CD4-positive, alpha-beta memory T cell (primary cell): ENCODE results near the gene CHSY3. TPM values are rescaled to one million over a fixed set of nuclear protein-coding genes. Genes with fewer than 3 reads are reported as not detected.

Source experiments
- CTCF ChIA-PET: fragments of 350-600 bp; sonication (Branson Sonifier 250); formaldehyde crosslinking; loops from one replicate; lab custom pipeline; 2021; ENCODE audit warnings: inconsistent platforms; ENCODE audit not compliant: partially characterized antibody; lab: Charles Lee
- POLR2A ChIA-PET: fragments of 350-600 bp; sonication (Branson Sonifier 250); formaldehyde crosslinking; loops from one replicate; lab custom pipeline; 2021; ENCODE audit not compliant: partially characterized antibody; lab: Charles Lee
- DNase-seq, 5 donors: peaks; one replicate each; pipeline versions ENCODE4 v3.0.0 to v3.0.0-alpha.2; 2020 to 2022; ENCODE audit warnings: mixed read lengths in 1 of 5
- H3K27ac ChIP-seq: one replicate; pipeline ENCODE4 v1.7.0; 2013; ENCODE audit warnings: low read depth, low read length
- H3K27me3 ChIP-seq: 2 replicates; pipeline ENCODE4 v1.7.0; 2013; ENCODE audit warnings: mild to moderate bottlenecking, low read length, moderate library complexity; ENCODE audit not compliant: insufficient read depth
- H3K36me3 ChIP-seq: 2 replicates; pipeline ENCODE4 v1.7.0; 2013; ENCODE audit warnings: mild to moderate bottlenecking, low read length, moderate library complexity; ENCODE audit not compliant: insufficient read depth
- H3K4me1 ChIP-seq: 2 replicates; pipeline ENCODE4 v1.7.0; 2013; ENCODE audit warnings: mild to moderate bottlenecking, low read length, moderate library complexity; ENCODE audit not compliant: insufficient read depth
- H3K4me3 ChIP-seq, 2 donors: one replicate each; pipeline ENCODE4 v1.7.0; 2013; ENCODE audit warnings: low read length in 2 of 2, mild to moderate bottlenecking in 1 of 2
- H3K9me3 ChIP-seq, 2 donors: one replicate each; pipeline ENCODE4 v1.7.0; 2013; ENCODE audit warnings: low read length in 2 of 2, control low read depth in 1 of 2; ENCODE audit not compliant: control insufficient read depth in 1 of 2
- H3K27ac Mint-ChIP-seq, 7 donors: one replicate each; pipeline ENCODE4 v1.8.0; 2020 to 2021; ENCODE audit warnings: mixed read lengths in 7 of 7, mild to moderate bottlenecking in 6 of 7, inconsistent platforms in 3 of 7, moderate library complexity in 3 of 7
- H3K27me3 Mint-ChIP-seq, 2 donors: one replicate each; pipeline ENCODE4 v1.8.0; 2020 to 2021; ENCODE audit warnings: mixed read lengths in 2 of 2
- H3K36me3 Mint-ChIP-seq, 2 donors: one replicate each; pipeline ENCODE4 v1.8.0; 2020 to 2021; ENCODE audit warnings: mixed read lengths in 2 of 2, inconsistent platforms in 1 of 2, mild to moderate bottlenecking in 1 of 2
- H3K4me1 Mint-ChIP-seq, 4 donors: one replicate each; pipeline ENCODE4 v1.8.0; 2020 to 2021; ENCODE audit warnings: mixed read lengths in 4 of 4, mild to moderate bottlenecking in 1 of 4
- H3K4me3 Mint-ChIP-seq, 8 donors: one replicate each; pipeline ENCODE4 v1.8.0; 2020 to 2021; ENCODE audit warnings: mixed read lengths in 8 of 8, mild to moderate bottlenecking in 7 of 8, moderate library complexity in 6 of 8, inconsistent platforms in 3 of 8
- H3K9me3 Mint-ChIP-seq, 8 donors: one replicate each; pipeline ENCODE4 v1.8.0; 2020 to 2021; ENCODE audit warnings: mixed read lengths in 8 of 8, mild to moderate bottlenecking in 5 of 8, inconsistent platforms in 3 of 8, moderate library complexity in 1 of 8
- intact Hi-C: fragments of 100-400 bp; cut with micrococcal nuclease; formaldehyde crosslinking; loops from one replicate; pipeline ENCODE4 v1.15.1; 2023
- polyA plus RNA-seq, 2 donors: library from polyadenylated mRNA; unstranded; fragments of 300-500 nt; fragmentation: Illumina TruSeq; gene quantifications; one replicate each; pipeline ENCODE4 v1.2.3, GENCODE V29; 2021
- total RNA-seq, 2 experiments: library from RNA; stranded (reverse); gene quantifications; one replicate each; pipeline ENCODE4 v1.2.3, GENCODE V29; 2021

Gene CHSY3
- total and polyA plus RNA-seq, 4 experiments from 2014 or later: not detected

DNA sequence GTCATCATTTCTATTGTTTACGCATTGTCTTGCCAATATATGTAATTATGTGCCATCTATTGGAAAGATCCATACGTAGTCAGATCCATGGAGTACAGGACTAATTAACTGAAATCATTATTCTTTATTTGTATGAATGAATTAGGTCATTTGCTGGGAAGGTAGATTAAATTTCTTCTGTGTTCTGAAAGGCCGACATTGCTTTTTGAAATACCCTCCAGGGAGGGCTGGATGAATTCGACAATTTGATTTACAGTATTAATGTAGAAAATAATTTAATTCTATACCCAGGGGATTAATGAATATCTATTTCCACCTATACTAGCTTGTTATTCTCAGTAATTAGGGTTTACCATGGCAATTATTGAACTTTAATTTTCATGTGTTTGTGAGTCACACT is 117.6 kb downstream of the CHSY3 start:
- H3K4me3 ChIP-seq: no peak overlapping the region
- no peaks in the 10 kb centered on the region for H3K4me1 ChIP-seq
- Mint-ChIP-seq H3K27me3 (no peaks in the 10 kb centered on the region), H3K4me1 (no peaks in the 10 kb centered on the region), H3K4me3 (no peak overlapping the region), H3K36me3 (no peaks in the 10 kb centered on the region), H3K27ac (no peak overlapping the region), H3K9me3 (peaks cover 0 to 3% (median 0%) of the 10 kb centered on the region in 8 donors)
- H3K27me3 ChIP-seq: no peaks in the 10 kb centered on the region
- no peaks in the 10 kb centered on the region for H3K9me3 ChIP-seq
- ChIA-PET POLR2A (no interaction called here), CTCF (no interaction called here)
- no peak for DNase-seq
- H3K36me3 ChIP-seq: no peaks in the 10 kb centered on the region
- intact Hi-C loops: no loop called here
- no peak overlapping the region for H3K27ac ChIP-seq

DNA sequence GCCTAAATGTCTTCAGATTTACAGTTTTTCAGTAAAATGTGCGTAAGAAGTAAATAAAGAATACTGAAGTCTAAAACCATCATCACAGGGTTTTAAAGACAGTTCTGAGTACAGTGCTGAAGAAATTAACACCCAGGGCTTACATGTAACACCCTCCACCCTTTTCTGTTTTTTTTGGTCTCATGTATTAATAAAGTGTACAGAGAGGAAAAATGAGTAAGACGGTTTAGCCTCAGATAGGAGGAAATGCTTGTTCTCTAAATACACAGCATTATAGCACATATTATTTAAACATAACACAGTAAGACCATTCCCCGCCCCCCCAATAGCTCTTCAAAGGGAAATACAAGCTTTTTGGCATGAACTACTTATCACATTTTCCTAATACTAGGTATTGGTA is 119.3 kb downstream of the CHSY3 start:
- H3K9me3 Mint-ChIP-seq: peaks cover 0 to 3% (median 0%) of the 10 kb centered on the region in 8 donors
- no peaks in the 10 kb centered on the region for H3K9me3 ChIP-seq
- no peak overlapping the region for H3K27ac ChIP-seq
- intact Hi-C loops: no loop called here
- H3K36me3 Mint-ChIP-seq: no peaks in the 10 kb centered on the region
- CTCF ChIA-PET: no interaction called here
- DNase-seq: no peak
- peaks cover 0 to under 1% of the 10 kb centered on the region in 2 donors for H3K27me3 Mint-ChIP-seq
- POLR2A ChIA-PET: no interaction called here
- no peaks in the 10 kb centered on the region for H3K4me1 ChIP-seq
- no peaks in the 10 kb centered on the region for H3K4me1 Mint-ChIP-seq
- no peaks in the 10 kb centered on the region for H3K27me3 ChIP-seq
- H3K27ac Mint-ChIP-seq: no peak overlapping the region
- no peaks in the 10 kb centered on the region for H3K36me3 ChIP-seq
- H3K4me3 Mint-ChIP-seq: no peak overlapping the region
- no peak overlapping the region for H3K4me3 ChIP-seq

DNA sequence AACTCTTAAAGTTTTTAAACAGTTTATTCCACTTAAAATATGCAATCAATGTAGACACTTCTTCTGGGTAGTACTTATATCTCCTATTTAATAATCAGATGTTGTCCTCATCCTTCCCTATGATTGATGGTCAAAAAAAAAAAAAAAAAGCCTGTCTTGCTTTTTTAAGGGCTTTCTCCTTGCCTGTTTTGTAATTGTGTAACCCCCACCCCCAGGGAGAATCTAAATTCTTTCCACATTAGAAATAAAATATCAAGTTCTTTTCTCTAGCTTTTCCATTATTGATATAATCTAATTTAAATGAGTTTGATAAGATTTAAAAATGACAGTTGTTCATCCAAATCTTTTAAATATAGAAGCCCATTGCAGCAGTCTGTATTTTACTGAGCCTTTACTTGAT is 119.7 kb downstream of the CHSY3 start:
- H3K4me3 ChIP-seq: no peak overlapping the region
- ChIA-PET POLR2A (no interaction called here), CTCF (no interaction called here)
- Mint-ChIP-seq H3K36me3 (no peaks in the 10 kb centered on the region), H3K27me3 (peaks cover 0 to 3% of the 10 kb centered on the region in 2 donors), H3K4me3 (no peak overlapping the region), H3K4me1 (no peaks in the 10 kb centered on the region), H3K27ac (no peak overlapping the region), H3K9me3 (peaks cover 0 to 3% (median 0%) of the 10 kb centered on the region in 8 donors)
- intact Hi-C loops: no loop called here
- no peak for DNase-seq
- H3K9me3 ChIP-seq: no peaks in the 10 kb centered on the region
- no peak overlapping the region for H3K27ac ChIP-seq
- H3K4me1 ChIP-seq: no peaks in the 10 kb centered on the region
- H3K36me3 ChIP-seq: no peaks in the 10 kb centered on the region
- no peaks in the 10 kb centered on the region for H3K27me3 ChIP-seq

DNA sequence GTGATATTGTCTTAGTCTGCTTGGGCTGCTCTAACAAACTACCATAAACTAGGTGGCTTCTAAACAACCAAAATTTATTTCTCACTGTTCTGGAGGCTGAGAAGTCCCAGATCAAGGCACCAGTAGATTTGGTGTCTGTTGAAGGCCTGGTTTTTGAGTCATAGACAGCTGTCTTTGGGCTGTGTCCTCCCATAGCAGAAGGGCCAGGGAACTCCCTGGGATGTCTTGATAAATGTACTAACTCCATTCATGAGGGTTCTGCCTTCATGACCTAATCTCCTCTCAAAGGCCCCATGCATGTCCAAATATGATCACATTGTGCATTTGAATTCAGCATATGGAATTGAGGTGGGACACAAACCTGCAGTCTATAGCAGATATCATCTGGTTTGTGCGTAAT is 121.2 kb downstream of the CHSY3 start:
- peaks cover 0 to 3% of the 10 kb centered on the region in 2 donors for H3K27me3 Mint-ChIP-seq
- no peak for DNase-seq
- POLR2A ChIA-PET: no interaction called here
- no peaks in the 10 kb centered on the region for H3K4me1 ChIP-seq
- no peaks in the 10 kb centered on the region for H3K9me3 ChIP-seq
- H3K27ac ChIP-seq: no peak overlapping the region
- no peak overlapping the region for H3K27ac Mint-ChIP-seq
- CTCF ChIA-PET: no interaction called here
- no peaks in the 10 kb centered on the region for H3K27me3 ChIP-seq
- no peaks in the 10 kb centered on the region for H3K36me3 ChIP-seq
- intact Hi-C loops: no loop called here
- peaks cover 0 to 3% (median 0%) of the 10 kb centered on the region in 8 donors for H3K9me3 Mint-ChIP-seq
- H3K4me1 Mint-ChIP-seq: no peaks in the 10 kb centered on the region
- no peak overlapping the region for H3K4me3 ChIP-seq
- H3K36me3 Mint-ChIP-seq: no peaks in the 10 kb centered on the region
- no peak overlapping the region for H3K4me3 Mint-ChIP-seq

DNA sequence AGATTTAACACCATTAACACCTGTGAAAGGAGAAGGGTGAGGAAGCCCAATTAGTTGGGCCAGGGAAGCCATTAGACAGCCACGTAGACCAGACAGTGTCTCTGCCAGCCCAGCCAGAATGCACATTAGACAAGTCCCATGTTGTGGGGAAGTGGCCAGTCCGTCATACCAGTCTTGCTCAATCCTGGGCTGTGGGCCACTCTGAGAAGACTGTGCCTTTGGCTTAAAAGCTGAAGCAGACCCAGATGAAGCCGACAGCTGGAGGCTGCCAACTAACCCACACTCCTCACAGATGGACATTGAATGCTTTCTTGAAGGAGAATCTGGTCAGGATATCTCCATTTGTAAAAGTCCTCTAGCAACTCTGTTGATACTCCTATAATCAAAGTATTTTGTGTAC is 128.5 kb downstream of the CHSY3 start:
- Mint-ChIP-seq H3K4me3 (no peak overlapping the region), H3K36me3 (no peaks in the 10 kb centered on the region), H3K27me3 (peaks cover 2 to 9% of the 10 kb centered on the region in 2 donors), H3K4me1 (no peaks in the 10 kb centered on the region), H3K9me3 (no peaks in the 10 kb centered on the region), H3K27ac (no peak overlapping the region)
- no peaks in the 10 kb centered on the region for H3K4me1 ChIP-seq
- no peaks in the 10 kb centered on the region for H3K27me3 ChIP-seq
- POLR2A ChIA-PET: no interaction called here
- H3K36me3 ChIP-seq: no peaks in the 10 kb centered on the region
- no peak overlapping the region for H3K27ac ChIP-seq
- CTCF ChIA-PET: no interaction called here
- intact Hi-C loops: no loop called here
- H3K9me3 ChIP-seq: no peaks in the 10 kb centered on the region
- DNase-seq: no peak
- H3K4me3 ChIP-seq: no peak overlapping the region

DNA sequence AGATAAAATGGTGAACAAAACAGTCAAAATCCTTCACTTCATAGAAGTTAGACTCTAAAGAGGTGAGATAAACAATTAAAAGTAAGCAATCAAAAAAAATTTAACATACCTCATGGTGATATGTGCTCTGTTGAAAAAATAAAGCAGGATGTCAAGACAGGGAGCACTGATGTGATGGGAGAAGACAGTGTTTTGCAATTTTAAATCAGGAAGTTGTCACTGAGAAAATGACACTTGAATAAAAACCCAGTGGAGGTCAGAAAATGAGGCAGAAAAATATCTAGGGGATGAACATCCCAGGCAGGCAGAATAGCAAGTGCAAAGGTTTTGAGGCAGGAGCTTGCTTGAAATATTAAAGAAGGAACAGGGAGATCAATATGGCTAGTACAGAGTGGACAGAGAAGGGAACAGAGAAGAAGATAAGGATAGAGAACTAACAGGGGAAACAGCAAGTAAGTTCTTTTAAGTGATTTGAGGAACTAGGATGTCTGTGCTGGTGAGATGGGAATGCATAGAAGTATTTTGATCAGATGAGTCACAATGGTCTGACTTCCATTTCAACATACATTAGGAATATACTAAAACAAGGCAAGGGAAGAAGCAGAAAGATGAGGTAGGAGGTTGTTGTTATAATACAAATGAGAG is 130.4 kb downstream of the CHSY3 start:
- Mint-ChIP-seq H3K36me3 (no peaks in the 10 kb centered on the region), H3K9me3 (no peaks in the 10 kb centered on the region), H3K4me3 (no peak overlapping the region), H3K4me1 (no peaks in the 10 kb centered on the region), H3K27ac (no peak overlapping the region), H3K27me3 (peaks cover 2 to 6% of the 10 kb centered on the region in 2 donors)
- POLR2A ChIA-PET: no interaction called here
- Histone ChIP-seq H3K27ac (no peak overlapping the region), H3K4me1 (no peaks in the 10 kb centered on the region), H3K27me3 (no peaks in the 10 kb centered on the region), H3K9me3 (no peaks in the 10 kb centered on the region), H3K4me3 (no peak overlapping the region), H3K36me3 (no peaks in the 10 kb centered on the region)
- DNase-seq: no peak
- CTCF ChIA-PET: no interaction called here
- intact Hi-C loops: no loop called here

DNA sequence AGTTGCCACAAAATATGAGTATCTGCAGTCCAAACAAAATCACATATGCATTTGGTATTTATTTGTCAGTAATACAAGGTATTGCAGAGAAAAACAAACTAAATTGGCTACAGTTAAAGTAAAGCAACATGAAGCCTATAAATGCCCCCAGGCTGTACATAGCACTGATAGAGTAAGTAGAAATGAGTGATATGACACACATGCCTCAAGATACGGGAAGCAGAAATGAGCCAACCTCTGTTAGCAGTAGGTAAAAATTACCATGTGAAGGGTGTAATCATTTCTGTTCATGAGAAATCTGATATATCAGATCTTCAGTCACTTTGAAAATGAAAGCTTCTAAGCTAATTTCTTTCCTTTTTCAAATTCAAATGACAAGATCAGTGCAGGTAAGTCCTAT is 131.1 kb downstream of the CHSY3 start:
- CTCF ChIA-PET: no interaction called here
- Mint-ChIP-seq H3K4me3 (no peak overlapping the region), H3K27ac (no peak overlapping the region), H3K9me3 (no peaks in the 10 kb centered on the region), H3K36me3 (no peaks in the 10 kb centered on the region), H3K4me1 (no peaks in the 10 kb centered on the region), H3K27me3 (peaks cover 2 to 6% of the 10 kb centered on the region in 2 donors)
- Histone ChIP-seq H3K27ac (no peak overlapping the region), H3K27me3 (no peaks in the 10 kb centered on the region), H3K4me1 (no peaks in the 10 kb centered on the region), H3K9me3 (no peaks in the 10 kb centered on the region), H3K4me3 (no peak overlapping the region), H3K36me3 (no peaks in the 10 kb centered on the region)
- DNase-seq: no peak
- intact Hi-C loops: no loop called here
- POLR2A ChIA-PET: no interaction called here

DNA sequence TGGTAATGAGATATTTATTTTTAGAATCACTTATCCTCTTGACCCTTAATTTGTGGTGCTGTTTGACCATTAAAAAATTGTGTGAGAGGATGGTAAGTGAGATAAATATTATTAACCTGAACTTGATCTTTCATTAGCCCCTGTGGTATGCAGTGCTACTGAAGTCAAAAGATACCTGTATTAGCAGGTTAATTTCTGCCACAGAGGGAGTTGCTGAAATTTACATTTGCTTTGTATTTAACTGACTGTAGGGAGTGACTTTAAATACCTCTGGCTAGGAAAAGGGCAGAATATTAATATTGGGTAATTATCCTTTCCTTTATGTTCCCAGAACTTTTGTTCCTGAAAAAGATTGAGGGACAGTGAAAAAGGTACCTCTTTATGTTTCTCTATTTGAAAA is 133.6 kb downstream of the CHSY3 start:
- ChIA-PET POLR2A (no interaction called here), CTCF (no interaction called here)
- Mint-ChIP-seq H3K27ac (no peak overlapping the region), H3K4me1 (no peaks in the 10 kb centered on the region), H3K36me3 (no peaks in the 10 kb centered on the region), H3K27me3 (peaks cover 2 to 6% of the 10 kb centered on the region in 2 donors), H3K9me3 (no peaks in the 10 kb centered on the region), H3K4me3 (no peak overlapping the region)
- no peaks in the 10 kb centered on the region for H3K9me3 ChIP-seq
- H3K4me3 ChIP-seq: no peak overlapping the region
- no peaks in the 10 kb centered on the region for H3K4me1 ChIP-seq
- H3K36me3 ChIP-seq: no peaks in the 10 kb centered on the region
- intact Hi-C loops: no loop called here
- DNase-seq: no peak
- H3K27me3 ChIP-seq: no peaks in the 10 kb centered on the region
- no peak overlapping the region for H3K27ac ChIP-seq
